NCI-H2081 treated with DMSO at 0.1 percent for 48 hours (cell line): Measurements from ENCODE around the gene ADRA1B.
"Not testable (repeated sequence)": the region's sequence is repeated elsewhere in the genome, so short reads cannot be mapped to it uniquely, and the experiment has no call there.

Source experiments
- DNase-seq: peaks from one replicate; lab custom pipeline; 2025; lab: John Stamatoyannopoulos, UW

The ADRA1B gene

GRCh38 chr5:159929176-159929575 lies 12.9 kb downstream of the ADRA1B start:
- DNase-seq, result no peak

GRCh38 chr5:159933531-159934485 lies 17.5 kb downstream of the ADRA1B start:
- DNase-seq, result no peak

- DNase-seq, result no peak
These were observed 19.7 kb downstream of the ADRA1B start for GRCh38 chr5:159935946-159936345.

- DNase-seq, result no peak
These were observed 20.5 kb downstream of the ADRA1B start for GRCh38 chr5:159936686-159937329.

GRCh38 chr5:159937580-159937979 lies 21.3 kb downstream of the ADRA1B start:
- no peak for DNase-seq

- no peak for DNase-seq
These were observed 27.0 kb downstream of the ADRA1B start for GRCh38 chr5:159943326-159943725.

- DNase-seq, result no peak
These were observed 27.8 kb downstream of the ADRA1B start for GRCh38 chr5:159944056-159944600.

- no peak for DNase-seq
These were observed 29.1 kb downstream of the ADRA1B start for GRCh38 chr5:159945359-159945758.

- DNase-seq, result no peak
These were observed 31.6 kb downstream of the ADRA1B start for GRCh38 chr5:159947708-159948358.

- DNase-seq, result no peak
These were observed 35.1 kb downstream of the ADRA1B start for GRCh38 chr5:159951387-159951786.

- no peak for DNase-seq
These were observed 35.6 kb downstream of the ADRA1B start for GRCh38 chr5:159951834-159952233.

- DNase-seq, result no peak
These were observed 37.3 kb downstream of the ADRA1B start for GRCh38 chr5:159953609-159954008.

GRCh38 chr5:159955056-159955624 lies 38.9 kb downstream of the ADRA1B start:
- DNase-seq, result no peak

- no peak for DNase-seq
These were observed 39.8 kb downstream of the ADRA1B start for GRCh38 chr5:159956074-159956473.

GRCh38 chr5:159961176-159962160 lies 45.2 kb downstream of the ADRA1B start:
- DNase-seq, result no peak

- DNase-seq, result no peak
These were observed 45.9 kb downstream of the ADRA1B start for GRCh38 chr5:159962214-159962613.

GRCh38 chr5:159963935-159964334 lies 47.7 kb downstream of the ADRA1B start:
- no peak for DNase-seq

GRCh38 chr5:159965031-159965837 lies 49.0 kb downstream of the ADRA1B start:
- no peak for DNase-seq

GRCh38 chr5:159965838-159966128 lies 49.5 kb downstream of the ADRA1B start:
- not testable (repeated sequence) for DNase-seq

GRCh38 chr5:159969966-159970365 lies 53.7 kb downstream of the ADRA1B start:
- DNase-seq, result no peak
